Astrocyte (in vitro differentiated cells and primary cell): ENCODE measurements around the gene ANO7.

Experiments
- EZH2 ChIP-seq: IDR thresholded peaks from 2 replicates; pipeline ENCODE4 v1.6.1; 2012; ENCODE audit warnings: mild to moderate bottlenecking, low read length, inconsistent platforms; ENCODE audit not compliant: insufficient read depth
- TF ChIP-seq, protein P1 (sequence below): IDR thresholded peaks from 2 replicates; pipeline ENCODE4 v1.5.1; 2011; ENCODE audit warnings: low read depth, mild to moderate bottlenecking, inconsistent platforms, low read length, moderate library complexity; ENCODE audit not compliant: insufficient read depth

DNA sequence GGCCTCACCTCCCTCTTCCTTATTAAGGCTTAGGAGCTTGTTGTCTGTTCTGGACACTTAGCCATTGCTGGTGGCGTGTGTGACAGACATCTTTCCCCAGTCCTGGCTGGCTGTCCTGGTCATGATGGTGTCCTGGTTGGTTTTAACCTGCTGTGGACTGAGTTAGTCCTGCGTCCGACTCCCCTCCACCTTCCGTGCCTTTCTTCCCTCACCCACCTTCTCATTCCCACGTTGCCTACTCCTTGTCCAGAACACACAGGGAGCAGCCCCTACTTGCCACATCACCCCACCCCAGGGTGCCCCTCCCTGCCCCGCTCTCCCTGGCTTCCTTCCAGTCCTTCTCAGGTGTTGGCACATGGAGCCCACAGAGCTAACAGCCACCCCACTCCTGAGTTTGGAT lies 9.5 kb downstream of the ANO7 start:
- TF ChIP-seq, protein P1, sequence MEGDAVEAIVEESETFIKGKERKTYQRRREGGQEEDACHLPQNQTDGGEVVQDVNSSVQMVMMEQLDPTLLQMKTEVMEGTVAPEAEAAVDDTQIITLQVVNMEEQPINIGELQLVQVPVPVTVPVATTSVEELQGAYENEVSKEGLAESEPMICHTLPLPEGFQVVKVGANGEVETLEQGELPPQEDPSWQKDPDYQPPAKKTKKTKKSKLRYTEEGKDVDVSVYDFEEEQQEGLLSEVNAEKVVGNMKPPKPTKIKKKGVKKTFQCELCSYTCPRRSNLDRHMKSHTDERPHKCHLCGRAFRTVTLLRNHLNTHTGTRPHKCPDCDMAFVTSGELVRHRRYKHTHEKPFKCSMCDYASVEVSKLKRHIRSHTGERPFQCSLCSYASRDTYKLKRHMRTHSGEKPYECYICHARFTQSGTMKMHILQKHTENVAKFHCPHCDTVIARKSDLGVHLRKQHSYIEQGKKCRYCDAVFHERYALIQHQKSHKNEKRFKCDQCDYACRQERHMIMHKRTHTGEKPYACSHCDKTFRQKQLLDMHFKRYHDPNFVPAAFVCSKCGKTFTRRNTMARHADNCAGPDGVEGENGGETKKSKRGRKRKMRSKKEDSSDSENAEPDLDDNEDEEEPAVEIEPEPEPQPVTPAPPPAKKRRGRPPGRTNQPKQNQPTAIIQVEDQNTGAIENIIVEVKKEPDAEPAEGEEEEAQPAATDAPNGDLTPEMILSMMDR, result no peak
- TF ChIP-seq EZH2, result no peak
